Astrocyte (in vitro differentiated cells and primary cell): Measurements from ENCODE around the gene DBP.

ENCODE experiments used
- EZH2 ChIP-seq: IDR thresholded peaks from 2 replicates; pipeline ENCODE4 v1.6.1; 2012; ENCODE audit warnings: mild to moderate bottlenecking, low read length, inconsistent platforms; ENCODE audit not compliant: insufficient read depth
- TF ChIP-seq, protein P1 (sequence below): IDR thresholded peaks from 2 replicates; pipeline ENCODE4 v1.5.1; 2011; ENCODE audit warnings: low read depth, mild to moderate bottlenecking, inconsistent platforms, low read length, moderate library complexity; ENCODE audit not compliant: insufficient read depth

DNA sequence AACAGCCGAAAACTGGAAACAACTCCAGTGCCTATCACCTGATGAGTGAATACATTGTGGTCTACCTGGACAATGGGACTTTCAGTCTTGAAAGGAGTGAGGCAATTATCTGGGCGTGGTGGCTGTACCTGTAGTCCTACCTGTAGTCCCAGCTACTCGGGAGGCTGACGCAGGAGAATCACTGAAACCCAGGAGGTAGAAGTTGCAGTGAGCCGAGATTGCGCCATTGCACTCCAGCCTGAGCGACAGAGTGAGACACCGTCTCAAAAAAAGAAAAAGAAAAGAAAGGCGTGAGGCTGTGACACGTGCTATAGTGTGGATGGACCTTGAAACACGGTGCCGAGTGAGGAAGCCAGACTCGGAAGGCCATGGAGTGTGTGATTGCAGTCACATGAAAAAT lies 39.7 kb upstream of the DBP start:
- TF ChIP-seq, protein P1, sequence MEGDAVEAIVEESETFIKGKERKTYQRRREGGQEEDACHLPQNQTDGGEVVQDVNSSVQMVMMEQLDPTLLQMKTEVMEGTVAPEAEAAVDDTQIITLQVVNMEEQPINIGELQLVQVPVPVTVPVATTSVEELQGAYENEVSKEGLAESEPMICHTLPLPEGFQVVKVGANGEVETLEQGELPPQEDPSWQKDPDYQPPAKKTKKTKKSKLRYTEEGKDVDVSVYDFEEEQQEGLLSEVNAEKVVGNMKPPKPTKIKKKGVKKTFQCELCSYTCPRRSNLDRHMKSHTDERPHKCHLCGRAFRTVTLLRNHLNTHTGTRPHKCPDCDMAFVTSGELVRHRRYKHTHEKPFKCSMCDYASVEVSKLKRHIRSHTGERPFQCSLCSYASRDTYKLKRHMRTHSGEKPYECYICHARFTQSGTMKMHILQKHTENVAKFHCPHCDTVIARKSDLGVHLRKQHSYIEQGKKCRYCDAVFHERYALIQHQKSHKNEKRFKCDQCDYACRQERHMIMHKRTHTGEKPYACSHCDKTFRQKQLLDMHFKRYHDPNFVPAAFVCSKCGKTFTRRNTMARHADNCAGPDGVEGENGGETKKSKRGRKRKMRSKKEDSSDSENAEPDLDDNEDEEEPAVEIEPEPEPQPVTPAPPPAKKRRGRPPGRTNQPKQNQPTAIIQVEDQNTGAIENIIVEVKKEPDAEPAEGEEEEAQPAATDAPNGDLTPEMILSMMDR, result no peak
- no peak for TF ChIP-seq EZH2
